ENCODE measurements around the gene EDC4. TPM values are rescaled to one million over a fixed set of nuclear protein-coding genes. Genes with fewer than 3 reads are reported as not detected.

EDC4 gene, protein sequence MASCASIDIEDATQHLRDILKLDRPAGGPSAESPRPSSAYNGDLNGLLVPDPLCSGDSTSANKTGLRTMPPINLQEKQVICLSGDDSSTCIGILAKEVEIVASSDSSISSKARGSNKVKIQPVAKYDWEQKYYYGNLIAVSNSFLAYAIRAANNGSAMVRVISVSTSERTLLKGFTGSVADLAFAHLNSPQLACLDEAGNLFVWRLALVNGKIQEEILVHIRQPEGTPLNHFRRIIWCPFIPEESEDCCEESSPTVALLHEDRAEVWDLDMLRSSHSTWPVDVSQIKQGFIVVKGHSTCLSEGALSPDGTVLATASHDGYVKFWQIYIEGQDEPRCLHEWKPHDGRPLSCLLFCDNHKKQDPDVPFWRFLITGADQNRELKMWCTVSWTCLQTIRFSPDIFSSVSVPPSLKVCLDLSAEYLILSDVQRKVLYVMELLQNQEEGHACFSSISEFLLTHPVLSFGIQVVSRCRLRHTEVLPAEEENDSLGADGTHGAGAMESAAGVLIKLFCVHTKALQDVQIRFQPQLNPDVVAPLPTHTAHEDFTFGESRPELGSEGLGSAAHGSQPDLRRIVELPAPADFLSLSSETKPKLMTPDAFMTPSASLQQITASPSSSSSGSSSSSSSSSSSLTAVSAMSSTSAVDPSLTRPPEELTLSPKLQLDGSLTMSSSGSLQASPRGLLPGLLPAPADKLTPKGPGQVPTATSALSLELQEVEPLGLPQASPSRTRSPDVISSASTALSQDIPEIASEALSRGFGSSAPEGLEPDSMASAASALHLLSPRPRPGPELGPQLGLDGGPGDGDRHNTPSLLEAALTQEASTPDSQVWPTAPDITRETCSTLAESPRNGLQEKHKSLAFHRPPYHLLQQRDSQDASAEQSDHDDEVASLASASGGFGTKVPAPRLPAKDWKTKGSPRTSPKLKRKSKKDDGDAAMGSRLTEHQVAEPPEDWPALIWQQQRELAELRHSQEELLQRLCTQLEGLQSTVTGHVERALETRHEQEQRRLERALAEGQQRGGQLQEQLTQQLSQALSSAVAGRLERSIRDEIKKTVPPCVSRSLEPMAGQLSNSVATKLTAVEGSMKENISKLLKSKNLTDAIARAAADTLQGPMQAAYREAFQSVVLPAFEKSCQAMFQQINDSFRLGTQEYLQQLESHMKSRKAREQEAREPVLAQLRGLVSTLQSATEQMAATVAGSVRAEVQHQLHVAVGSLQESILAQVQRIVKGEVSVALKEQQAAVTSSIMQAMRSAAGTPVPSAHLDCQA (N-terminal part only)
- total RNA-seq, result 62.9 and 64.6 TPM in 2 replicates

GRCh38 chr16:67872631-67873434, at the start of gene EDC4:
Gene EDC4, plus strand, starts transcription at chr16:67873052. Its CDS starts 210 bp downstream, at chr16:67873262.

GRCh38 chr16:67841816-67842508, 30.9 kb upstream of the EDC4 start, which contains the start of gene THAP11:
Gene THAP11, plus strand, starts transcription at chr16:67842320. Its CDS starts 235 bp downstream, at chr16:67842555.

GRCh38 chr16:67846320-67847063, 26.4 kb upstream of the EDC4 start, which contains the start of gene NUTF2:
Gene NUTF2, plus strand, starts transcription at chr16:67846933. Its CDS starts 18,198 bp downstream, at chr16:67865131.

GRCh38 chr16:67847064-67847861, 25.6 kb upstream of the EDC4 start, which contains the start of gene CENPT:
Gene CENPT, minus strand, starts transcription at chr16:67847693. Its CDS starts 13,834 bp downstream, at chr16:67833859.

GRCh38 chr16:67884684-67885083, 11.8 kb downstream of the EDC4 start, which contains the start of gene NRN1L:
Gene NRN1L, plus strand, starts transcription at chr16:67884885. Its CDS starts 19 bp downstream, at chr16:67884904.

DNA sequence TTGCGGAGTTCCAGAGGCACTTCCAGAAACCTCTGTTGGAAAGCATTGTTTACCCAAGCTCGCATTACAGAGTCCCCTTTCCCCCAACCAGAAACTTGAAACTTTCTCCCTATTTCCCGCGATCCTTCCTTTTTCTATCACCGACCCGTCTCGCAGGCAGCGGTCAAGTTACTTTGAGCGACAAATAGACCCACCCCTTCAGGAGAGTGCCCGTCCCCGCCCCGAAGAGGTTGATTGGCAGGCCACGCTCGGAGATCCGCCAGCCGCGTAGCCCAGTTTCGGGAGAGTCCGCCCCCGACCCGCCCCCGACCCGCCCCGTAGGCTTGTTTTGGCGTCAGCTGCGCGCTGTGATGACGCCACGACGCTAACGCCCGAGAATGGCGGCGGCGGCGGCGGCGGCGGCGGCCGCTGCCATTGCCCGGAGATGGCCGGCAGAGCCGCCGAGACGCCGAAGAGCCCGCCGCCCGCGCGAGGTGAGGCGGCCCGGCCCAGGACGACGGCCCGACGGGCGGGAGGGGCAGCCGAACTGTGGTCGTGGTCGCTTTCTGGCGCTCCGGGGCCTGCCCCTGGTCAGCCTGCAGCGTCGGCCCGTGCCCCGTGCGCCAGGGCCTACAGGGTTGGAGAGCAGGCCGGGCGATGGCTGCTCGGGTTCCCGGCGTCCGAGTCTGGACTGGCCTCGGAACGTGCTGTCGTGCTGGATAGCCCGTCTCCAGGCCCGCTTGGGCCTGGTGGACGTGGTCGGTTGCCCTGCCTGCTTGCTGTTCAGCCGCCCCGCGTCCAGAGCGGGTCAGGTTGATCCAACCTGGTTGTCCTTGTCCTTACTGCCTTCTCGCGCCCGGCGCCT, 20.3 kb downstream of the EDC4 start, which contains the start of gene PSKH1:
Gene PSKH1 (plus strand): TSS at position 356 of the 844 bp plus-strand sequence. CDS start 15,496 bp downstream, outside the sequence.

Small RNA genes within 50 kb of the gene (small RNA-seq; reads per million reads assigned to genes)
- not detected for gene AC040162.2
- gene NRN1L, result not detected

Other genes with a start within 250 kb of the EDC4 start
- gene CARMIL2, start 227.9 kb upstream of the EDC4 start, total RNA-seq, result 0.86 and 1.2 TPM in 2 replicates
- 19.1 and 27.1 TPM in 2 replicates for gene ACD, start 212.8 kb upstream of the EDC4 start, total RNA-seq
- gene PARD6A, start 212.1 kb upstream of the EDC4 start, total RNA-seq, result 2.7 and 3.3 TPM in 2 replicates
- 8.2 and 11.7 TPM in 2 replicates for gene ENKD1, start 206.3 kb upstream of the EDC4 start, total RNA-seq
- gene C16orf86, start 206.2 kb upstream of the EDC4 start, total RNA-seq, result 1.1 and 2.0 TPM in 2 replicates
- gene GFOD2, start 153.7 kb upstream of the EDC4 start, total RNA-seq, result 33.9 and 35.1 TPM in 2 replicates
- 9.7 and 12.0 TPM in 2 replicates for gene RANBP10, start 66.5 kb upstream of the EDC4 start, total RNA-seq
- 0.13 and 0.14 TPM in 2 replicates for gene TSNAXIP1, start 66.2 kb upstream of the EDC4 start, total RNA-seq
- gene THAP11, start 30.7 kb upstream of the EDC4 start, total RNA-seq, result 21.8 and 27.1 TPM in 2 replicates
- 217 and 277 TPM in 2 replicates for gene NUTF2, start 26.1 kb upstream of the EDC4 start, total RNA-seq
- gene CENPT, start 25.4 kb upstream of the EDC4 start, total RNA-seq, result 29.0 and 31.2 TPM in 2 replicates
- gene NRN1L, start 11.8 kb downstream of the EDC4 start, total RNA-seq, result 0.66 TPM in 1 of 2 replicates, not detected in the other
- 13.6 and 16.9 TPM in 2 replicates for gene PSKH1, start 20.2 kb downstream of the EDC4 start, total RNA-seq
- 0.57 TPM in 1 of 2 replicates, not detected in the other for gene CTRL, start 58.8 kb downstream of the EDC4 start, total RNA-seq
- gene PSMB10, start 63.8 kb downstream of the EDC4 start, total RNA-seq, result 22.0 and 25.1 TPM in 2 replicates
- 4.3 and 5.0 TPM in 2 replicates for gene LCAT, start 71.1 kb downstream of the EDC4 start, total RNA-seq
- 47.2 and 53.5 TPM in 2 replicates for gene SLC12A4, start 95.6 kb downstream of the EDC4 start, total RNA-seq
- gene DPEP3, start 107.4 kb downstream of the EDC4 start, total RNA-seq, result not detected in 2 replicates
- gene DPEP2, start 126.4 kb downstream of the EDC4 start, total RNA-seq, result 0.22 TPM in 1 of 2 replicates, not detected in the other
- gene DPEP2NB, start 142.9 kb downstream of the EDC4 start, total RNA-seq, result not detected in 2 replicates
- 13.4 and 14.4 TPM in 2 replicates for gene DDX28, start 150.2 kb downstream of the EDC4 start, total RNA-seq
- 19.1 and 19.7 TPM in 2 replicates for gene DUS2, start 150.2 kb downstream of the EDC4 start, total RNA-seq
- gene NFATC3, start 212.3 kb downstream of the EDC4 start, total RNA-seq, result 33.1 and 37.2 TPM in 2 replicates